Astrocyte (in vitro differentiated cells and primary cell): ENCODE data around the gene FOSL2. TPM values are rescaled to one million over a fixed set of nuclear protein-coding genes. Genes with fewer than 3 reads are reported as not detected.
A peak's percentile ranks its signal among the peaks of the same experiment; 100 is the strongest.

Source experiments
- DNase-seq: peaks from one replicate; pipeline ENCODE4 v3.0.0-alpha.2; 2010; ENCODE audit warnings: low read depth
- FAIRE-seq: peaks from 2 replicates; lab custom pipeline; 2011; peaks lifted over from hg19 to GRCh38; lab: Jason Lieb, UNC
- H2AFZ ChIP-seq: 2 replicates; pipeline ENCODE4 v1.6.0; 2012; ENCODE audit warnings: low read depth, low read length, inconsistent platforms
- H3K27ac ChIP-seq: 2 replicates; pipeline ENCODE4 v1.5.1; 2011; ENCODE audit warnings: low read depth, low read length, inconsistent platforms
- H3K27me3 ChIP-seq: 2 replicates; pipeline ENCODE4 v1.6.0; 2011; ENCODE audit warnings: low read length, inconsistent platforms; ENCODE audit not compliant: insufficient read depth
- H3K36me3 ChIP-seq: 2 replicates; pipeline ENCODE4 v1.5.1; 2011; ENCODE audit warnings: low read length, inconsistent platforms; ENCODE audit not compliant: insufficient read depth
- H3K4me1 ChIP-seq: 2 replicates; pipeline ENCODE4 v1.5.1; 2011; ENCODE audit warnings: low read length, inconsistent platforms; ENCODE audit not compliant: insufficient read depth
- H3K4me2 ChIP-seq: 2 replicates; pipeline ENCODE4 v1.6.0; 2012; ENCODE audit warnings: low read length, inconsistent platforms
- H3K4me3 ChIP-seq: 2 replicates; pipeline ENCODE4 v1.5.1; 2011; ENCODE audit warnings: low read depth, mild to moderate bottlenecking, low read length, inconsistent platforms; ENCODE audit not compliant: insufficient read depth
- H3K79me2 ChIP-seq: 2 replicates; pipeline ENCODE4 v1.6.0; 2012; ENCODE audit warnings: mild to moderate bottlenecking, low read length, inconsistent platforms; ENCODE audit not compliant: insufficient read depth
- H3K9ac ChIP-seq: 2 replicates; pipeline ENCODE4 v1.6.0; 2012; ENCODE audit warnings: mild to moderate bottlenecking, low read length, inconsistent platforms
- H3K9me3 ChIP-seq: 2 replicates; pipeline ENCODE4 v1.5.1; 2012; ENCODE audit warnings: low read depth, mild to moderate bottlenecking, low read length, inconsistent platforms; ENCODE audit not compliant: insufficient read depth
- H4K20me1 ChIP-seq: 2 replicates; pipeline ENCODE4 v1.6.0; 2012; ENCODE audit warnings: low read length, inconsistent platforms; ENCODE audit not compliant: insufficient read depth
- H3K27ac Mint-ChIP-seq: one replicate; pipeline ENCODE4 v1.8.0; 2021; ENCODE audit warnings: mild to moderate bottlenecking, mixed read lengths; ENCODE audit not compliant: unreplicated experiment
- H3K27me3 Mint-ChIP-seq: one replicate; pipeline ENCODE4 v1.8.0; 2021; ENCODE audit warnings: low read depth, mixed read lengths; ENCODE audit not compliant: unreplicated experiment
- H3K36me3 Mint-ChIP-seq: one replicate; pipeline ENCODE4 v1.8.0; 2021; ENCODE audit warnings: low read depth, mixed read lengths; ENCODE audit not compliant: unreplicated experiment
- H3K4me1 Mint-ChIP-seq: one replicate; pipeline ENCODE4 v1.8.0; 2021; ENCODE audit warnings: low read depth, mixed read lengths; ENCODE audit not compliant: unreplicated experiment
- H3K4me3 Mint-ChIP-seq: one replicate; pipeline ENCODE4 v1.8.0; 2021; ENCODE audit warnings: mild to moderate bottlenecking, moderate library complexity, mixed read lengths; ENCODE audit not compliant: unreplicated experiment
- H3K9me3 Mint-ChIP-seq: one replicate; pipeline ENCODE4 v1.8.0; 2021; ENCODE audit warnings: mild to moderate bottlenecking, mixed read lengths; ENCODE audit not compliant: unreplicated experiment
- CTCF ChIP-seq: IDR thresholded peaks from 2 replicates; pipeline ENCODE4 v1.5.1; 2011; ENCODE audit warnings: low read depth, mild to moderate bottlenecking, inconsistent platforms, low read length, moderate library complexity; ENCODE audit not compliant: insufficient read depth
- EZH2 ChIP-seq: IDR thresholded peaks from 2 replicates; pipeline ENCODE4 v1.6.1; 2012; ENCODE audit warnings: mild to moderate bottlenecking, low read length, inconsistent platforms; ENCODE audit not compliant: insufficient read depth
- total RNA-seq: library from RNA; stranded (reverse); gene quantifications from 2 replicates; pipeline ENCODE4 v1.2.1, GENCODE V29; 2021

Gene FOSL2
- total RNA-seq, 1 donor from 2014 or later = 158 TPM

- DNase-seq (no peak), FAIRE-seq (no peak)
- no peaks in the 10 kb centered on the region for H3K36me3 ChIP-seq
- H3K4me3 ChIP-seq = no peak overlapping the region
- H3K27me3 ChIP-seq = peaks cover 3% of the 10 kb centered on the region
- Mint-ChIP-seq H3K27ac (peak overlapping the region; percentile 24), H3K4me1 (peaks cover 26% of the 10 kb centered on the region), H3K36me3 (peaks cover 3% of the 10 kb centered on the region), H3K9me3 (no peaks in the 10 kb centered on the region), H3K27me3 (peaks cover 12% of the 10 kb centered on the region), H3K4me3 (peak overlapping the region; percentile 28)
- no peaks in the 10 kb centered on the region for H4K20me1 ChIP-seq
- no peak for TF ChIP-seq EZH2
- TF ChIP-seq CTCF = no peak
- H3K27ac ChIP-seq = no peak overlapping the region
- H3K4me2 ChIP-seq = no peak overlapping the region
- H3K9me3 ChIP-seq = no peaks in the 10 kb centered on the region
- no peak overlapping the region for H2AFZ ChIP-seq
- H3K9ac ChIP-seq = no peak overlapping the region
- peaks cover 14% of the 10 kb centered on the region for H3K4me1 ChIP-seq
- H3K79me2 ChIP-seq = no peaks in the 10 kb centered on the region
Observed at GRCh38 chr2:28365158-28365557, 27.5 kb upstream of the FOSL2 start.

- no peak for FAIRE-seq
Observed at GRCh38 chr2:28366149-28366495, 26.5 kb upstream of the FOSL2 start.

More at GRCh38 chr2:28366149-28366495, 26.5 kb upstream of the FOSL2 start:
- Histone ChIP-seq H3K9ac (no peak overlapping the region), H3K27me3 (peaks cover 3% of the 10 kb centered on the region), H3K4me2 (no peak overlapping the region), H2AFZ (no peak overlapping the region), H3K4me1 (peaks cover 9% of the 10 kb centered on the region), H4K20me1 (no peaks in the 10 kb centered on the region), H3K4me3 (no peak overlapping the region), H3K79me2 (no peaks in the 10 kb centered on the region), H3K36me3 (no peaks in the 10 kb centered on the region), H3K9me3 (no peaks in the 10 kb centered on the region), H3K27ac (no peak overlapping the region)
- no peak overlapping the region for H3K27ac Mint-ChIP-seq
- no peaks in the 10 kb centered on the region for H3K9me3 Mint-ChIP-seq
- peaks cover 3% of the 10 kb centered on the region for H3K36me3 Mint-ChIP-seq
- no peak overlapping the region for H3K4me3 Mint-ChIP-seq
- TF ChIP-seq EZH2 (no peak), CTCF (no peak)
- DNase-seq = no peak
- peaks cover 19% of the 10 kb centered on the region for H3K4me1 Mint-ChIP-seq
- H3K27me3 Mint-ChIP-seq = peaks cover 15% of the 10 kb centered on the region
